ENCODE data around the gene FSTL5. TPM values are rescaled to one million over a fixed set of nuclear protein-coding genes. Genes with fewer than 3 reads are reported as not detected.

Gene FSTL5
- total RNA-seq, 4 donors from 2014 or later, result not detected

GRCh38 chr4:161657616-161658015 is 506.2 kb downstream of the FSTL5 start:
- 52 to 66% methylated on average over 3 of the region's 3 CpGs for WGBS, 2 donors
- H3K36me3 ChIP-seq, result no peaks in the 10 kb centered on the region
- H3K27ac ChIP-seq, result no peak overlapping the region
- no peak for TF ChIP-seq POLR2A (IDR thresholded peaks at IDR 0.05)
- no peak for TF ChIP-seq CTCF (IDR thresholded peaks at IDR 0.05)
- no peaks in the 10 kb centered on the region for H3K4me1 ChIP-seq
- no peaks in the 10 kb centered on the region for H3K27me3 ChIP-seq
- intact Hi-C loops (cut with DNase I), result no loop called here
- no peak for DNase-seq
- no peaks in the 10 kb centered on the region for H3K9me3 ChIP-seq
- no peak overlapping the region for H3K4me3 ChIP-seq

GRCh38 chr4:161656594-161656993 is 507.2 kb downstream of the FSTL5 start:
- 42 to 59% methylated on average over 3 of the region's 3 CpGs for WGBS, 2 donors
- H3K4me3 ChIP-seq, result no peak overlapping the region
- no peak for DNase-seq
- intact Hi-C loops (cut with DNase I), result no loop called here
- no peak overlapping the region for H3K27ac ChIP-seq
- H3K4me1 ChIP-seq, result no peaks in the 10 kb centered on the region
- TF ChIP-seq POLR2A (IDR thresholded peaks at IDR 0.05) (no peak), CTCF (IDR thresholded peaks at IDR 0.05) (no peak)
- no peaks in the 10 kb centered on the region for H3K36me3 ChIP-seq
- no peaks in the 10 kb centered on the region for H3K9me3 ChIP-seq
- H3K27me3 ChIP-seq, result no peaks in the 10 kb centered on the region

- Histone ChIP-seq H3K4me3 (no peak overlapping the region), H3K27me3 (no peaks in the 10 kb centered on the region), H3K4me1 (no peaks in the 10 kb centered on the region), H3K36me3 (no peaks in the 10 kb centered on the region), H3K27ac (no peak overlapping the region), H3K9me3 (no peaks in the 10 kb centered on the region)
- 50 to 74% methylated on average over 2 of the region's 2 CpGs for WGBS, 2 donors
- no peak for DNase-seq
- intact Hi-C loops (cut with DNase I), result no loop called here
- TF ChIP-seq CTCF (IDR thresholded peaks at IDR 0.05) (no peak), POLR2A (IDR thresholded peaks at IDR 0.05) (no peak)
These were observed 508.7 kb downstream of the FSTL5 start for GRCh38 chr4:161655148-161655547.

- Histone ChIP-seq H3K4me3 (no peak overlapping the region), H3K9me3 (no peaks in the 10 kb centered on the region), H3K4me1 (no peaks in the 10 kb centered on the region), H3K27me3 (no peaks in the 10 kb centered on the region), H3K36me3 (no peaks in the 10 kb centered on the region), H3K27ac (no peak overlapping the region)
- WGBS, 2 donors, result 92 to 94% methylated on average over 1 of the region's 1 CpG
- TF ChIP-seq CTCF (IDR thresholded peaks at IDR 0.05) (no peak), POLR2A (IDR thresholded peaks at IDR 0.05) (no peak)
- intact Hi-C loops (cut with DNase I), result no loop called here
- no peak for DNase-seq
These were observed 510.1 kb downstream of the FSTL5 start for GRCh38 chr4:161653697-161654096.

GRCh38 chr4:161651586-161651985 is 512.2 kb downstream of the FSTL5 start:
- Histone ChIP-seq H3K4me1 (no peaks in the 10 kb centered on the region), H3K36me3 (no peaks in the 10 kb centered on the region), H3K4me3 (no peak overlapping the region), H3K27ac (no peak overlapping the region), H3K27me3 (no peaks in the 10 kb centered on the region), H3K9me3 (no peaks in the 10 kb centered on the region)
- no peak for TF ChIP-seq POLR2A (IDR thresholded peaks at IDR 0.05)
- TF ChIP-seq CTCF (IDR thresholded peaks at IDR 0.05), result no peak
- WGBS, 2 donors, result 46 to 55% methylated on average over 2 of the region's 2 CpGs
- intact Hi-C loops (cut with DNase I), result no loop called here
- no peak for DNase-seq

Data from esophagus squamous epithelium (tissue), 5 donors.